IMR-90 (cell line): ENCODE results near the gene PTGER4. TPM values are rescaled to one million over a fixed set of nuclear protein-coding genes. Genes with fewer than 3 reads are reported as not detected.

Experiments
- ATAC-seq: fragments of 200-7000 bp; cut with Tn5 transposase; 2 replicates; pipeline ENCODE4 v1.9.1; 2020; ENCODE audit warnings: low read depth, mild to moderate bottlenecking, moderate library complexity
- BruUV-seq: library from RNA; stranded (reverse); fragments of 400-500 nt; replicated peaks from 2 replicates; lab custom pipeline; 2021; lab: Mats Ljungman, UMichigan
- CTCF ChIA-PET: fragments of 300-600 bp; formaldehyde crosslinking; extraction: SDS; loops from one replicate; lab custom pipeline; 2021; ENCODE audit warnings: antibody characterized with exemption; lab: Yijun Ruan, JAX
- POLR2A ChIA-PET: fragments of 300-600 bp; sonication (Branson Sonifier 250); formaldehyde crosslinking; loops from one replicate; lab custom pipeline; 2022; ENCODE audit warnings: antibody characterized with exemption; ENCODE audit not compliant: unreplicated experiment; lab: Charles Lee
- DNase-seq: peaks from one replicate; pipeline ENCODE4 v3.0.0; 2013
- H2AFZ ChIP-seq: replicated peaks from 2 replicates; pipeline ENCODE3; 2013; ENCODE audit warnings: low read length, mild to moderate bottlenecking; ENCODE audit not compliant: poor library complexity
- H2AK5ac ChIP-seq: 2 replicates; pipeline ENCODE4 v1.6.1; 2013; ENCODE audit warnings: low read depth, low read length, inconsistent platforms
- H2AK9ac ChIP-seq: replicated peaks from 2 replicates; pipeline ENCODE3; 2013; ENCODE audit warnings: mild to moderate bottlenecking, low read depth, low read length, moderate library complexity; ENCODE audit not compliant: poor library complexity
- H2BK120ac ChIP-seq: 2 replicates; pipeline ENCODE4 v1.6.1; 2013; ENCODE audit warnings: low read depth, low read length, inconsistent platforms
- H2BK15ac ChIP-seq: 3 replicates; pipeline ENCODE4 v1.6.1; 2013; ENCODE audit warnings: low read depth, low read length, inconsistent platforms
- H2BK20ac ChIP-seq: 2 replicates; pipeline ENCODE4 v1.6.1; 2013; ENCODE audit warnings: low read depth, mild to moderate bottlenecking, inconsistent platforms, low read length, moderate library complexity
- H2BK5ac ChIP-seq: 2 replicates; pipeline ENCODE4 v1.6.1; 2013; ENCODE audit warnings: mild to moderate bottlenecking, low read depth, low read length, inconsistent platforms; ENCODE audit not compliant: poor library complexity, severe bottlenecking
- H3K14ac ChIP-seq: replicated peaks from 2 replicates; pipeline ENCODE4 v1.6.1; 2013; ENCODE audit warnings: low read depth, low read length, inconsistent platforms
- H3K18ac ChIP-seq: 2 replicates; pipeline ENCODE4 v1.6.1; 2013; ENCODE audit warnings: low read depth, low read length, control low read depth
- H3K23ac ChIP-seq: 2 replicates; pipeline ENCODE4 v1.6.1; 2013; ENCODE audit warnings: low read depth, low read length, inconsistent platforms
- H3K27ac ChIP-seq: 2 replicates; pipeline ENCODE4 v1.5.1; 2013; ENCODE audit warnings: mild to moderate bottlenecking, control low read depth, low read length; ENCODE audit not compliant: insufficient read depth
- H3K27me3 ChIP-seq: 2 replicates; pipeline ENCODE4 v1.6.1; 2013; ENCODE audit warnings: low read length; ENCODE audit not compliant: control insufficient read depth, insufficient read depth
- H3K36me3 ChIP-seq: 2 replicates; pipeline ENCODE4 v1.6.1; 2013; ENCODE audit warnings: low read length, mixed read lengths; ENCODE audit not compliant: control insufficient read depth, insufficient read depth
- H3K4ac ChIP-seq: 2 replicates; pipeline ENCODE4 v1.6.1; 2013; ENCODE audit warnings: low read depth, low read length, inconsistent platforms
- H3K4me1 ChIP-seq: 2 replicates; pipeline ENCODE4 v1.6.1; 2013; ENCODE audit warnings: low read length, mixed read lengths; ENCODE audit not compliant: control insufficient read depth, insufficient read depth
- H3K4me2 ChIP-seq: 2 replicates; pipeline ENCODE4 v1.6.1; 2013; ENCODE audit warnings: low read depth, mild to moderate bottlenecking, control low read depth, low read length, moderate library complexity
- H3K4me3 ChIP-seq: 2 replicates; pipeline ENCODE4 v1.5.1; 2013; ENCODE audit warnings: low read depth, mild to moderate bottlenecking, control low read depth, low read length, moderate library complexity; ENCODE audit not compliant: insufficient read depth
- H3K56ac ChIP-seq: 2 replicates; pipeline ENCODE4 v1.6.1; 2013; ENCODE audit warnings: low read length, inconsistent platforms; ENCODE audit not compliant: insufficient read depth; ENCODE audit errors: extremely low read depth
- H3K79me1 ChIP-seq, 2 experiments: 2 replicates each; pipeline ENCODE4 v1.6.1; 2013; ENCODE audit warnings: low read length in 2 of 2, inconsistent platforms in 1 of 2, low read depth in 1 of 2
- H3K9ac ChIP-seq: 2 replicates; pipeline ENCODE4 v1.6.1; 2013; ENCODE audit warnings: low read depth, low read length, control low read depth
- H3K9me1 ChIP-seq: 2 replicates; pipeline ENCODE4 v1.6.1; 2013; ENCODE audit warnings: low read length, inconsistent platforms; ENCODE audit not compliant: insufficient read depth
- H3K9me3 ChIP-seq: 2 replicates; pipeline ENCODE4 v1.6.1; 2013; ENCODE audit warnings: low read length; ENCODE audit not compliant: control insufficient read depth, insufficient read depth
- H4K20me1 ChIP-seq: 2 replicates; pipeline ENCODE4 v1.6.1; 2013; ENCODE audit warnings: low read length, inconsistent platforms; ENCODE audit not compliant: insufficient read depth
- H4K5ac ChIP-seq: 2 replicates; pipeline ENCODE4 v1.6.1; 2013; ENCODE audit warnings: mild to moderate bottlenecking, low read depth, low read length, control low read depth
- H4K8ac ChIP-seq, 2 experiments: 2 replicates each; pipeline ENCODE4 v1.6.1; 2013; ENCODE audit warnings: low read depth in 2 of 2, low read length in 2 of 2, control low read depth in 1 of 2, inconsistent platforms in 1 of 2
- H4K91ac ChIP-seq: 2 replicates; pipeline ENCODE4 v1.6.1; 2013; ENCODE audit warnings: low read depth, low read length, inconsistent platforms; ENCODE audit not compliant: insufficient read depth
- BHLHE40 ChIP-seq: fragments of 150-350 bp; IDR thresholded peaks from 2 replicates; pipeline ENCODE4 v1.6.1; 2016; ENCODE audit warnings: mild to moderate bottlenecking, low read depth, low read length
- CEBPB ChIP-seq: IDR thresholded peaks from 2 replicates; pipeline ENCODE4 v1.6.1; 2012; ENCODE audit warnings: low read depth, low read length, improper control_type of control experiment
- CHD1 ChIP-seq: IDR thresholded peaks from 2 replicates; pipeline ENCODE4 v1.6.1; 2012; ENCODE audit warnings: low read depth, low read length, improper control_type of control experiment
- FOS ChIP-seq: fragments of 150-350 bp; IDR thresholded peaks from 2 replicates; pipeline ENCODE4 v1.6.1; 2016; ENCODE audit warnings: low read depth, low read length
- MAFK ChIP-seq: IDR thresholded peaks from 2 replicates; pipeline ENCODE4 v1.6.1; 2012; ENCODE audit warnings: low read depth, low read length, improper control_type of control experiment
- MAZ ChIP-seq: IDR thresholded peaks from 2 replicates; pipeline ENCODE4 v1.6.1; 2012; ENCODE audit warnings: low read depth, mild to moderate bottlenecking, low read length, improper control_type of control experiment, moderate library complexity, borderline replicate concordance
- MXI1 ChIP-seq: IDR thresholded peaks from 2 replicates; pipeline ENCODE4 v1.6.1; 2012; ENCODE audit warnings: low read depth, mild to moderate bottlenecking, low read length, moderate library complexity, borderline replicate concordance
- NFE2L2 ChIP-seq: fragments of 150-350 bp; IDR thresholded peaks from 2 replicates; pipeline ENCODE4 v1.6.1; 2016; ENCODE audit warnings: low read depth, mild to moderate bottlenecking, low read length
- POLR2A ChIP-seq: IDR thresholded peaks from 2 replicates; pipeline ENCODE4 v1.6.1; 2012; ENCODE audit warnings: mild to moderate bottlenecking, low read depth, low read length
- RAD21 ChIP-seq: IDR thresholded peaks from 2 replicates; pipeline ENCODE4 v1.6.1; 2012; ENCODE audit warnings: low read length, improper control_type of control experiment
- RCOR1 ChIP-seq: IDR thresholded peaks from 2 replicates; pipeline ENCODE4 v1.6.1; 2012; ENCODE audit warnings: mild to moderate bottlenecking, low read length, improper control_type of control experiment; ENCODE audit not compliant: insufficient replicate concordance
- RFX5 ChIP-seq: IDR thresholded peaks from 2 replicates; pipeline ENCODE4 v1.8.0; 2012; ENCODE audit warnings: low read depth, mild to moderate bottlenecking, low read length, moderate library complexity
- SMC3 ChIP-seq: fragments of 150-350 bp; IDR thresholded peaks from 2 replicates; pipeline ENCODE4 v1.6.1; 2016; ENCODE audit warnings: low read depth, mild to moderate bottlenecking, antibody characterized with exemption, low read length, moderate library complexity
- WGBS, 2 experiments: methylation state at CpG; one replicate each; pipeline versions ENCODE4 v1.1.5 to v1.1.7; 2013; ENCODE audit warnings: missing lambda C conversion rate in 2 of 2; ENCODE audit not compliant: insufficient read length in 1 of 2; ENCODE audit errors: extremely low coverage in 2 of 2; 5-methylcytosine and 5-hydroxymethylcytosine counted together
- dilution Hi-C: fragments of 300-500 bp; cut with HindIII; formaldehyde crosslinking; loops from one replicate; pipeline ENCODE4 v1.14.3; 2018; ENCODE audit warnings: low sequenced_read_pairs; ENCODE audit not compliant: unreplicated experiment
- in situ Hi-C: fragments of 300-500 bp; cut with MboI; formaldehyde crosslinking; loops from 3 replicates; pipeline ENCODE4 v1.14.3; 2019; ENCODE audit warnings: low sequenced_read_pairs, inconsistent platforms, mixed read lengths
- intact Hi-C: fragments of 100-400 bp; cut with micrococcal nuclease; formaldehyde crosslinking; loops from 2 replicates; pipeline ENCODE4 v1.10.0; 2022
- polyA plus RNA-seq, 3 experiments: library from polyadenylated mRNA; depleted of rRNA; stranded (reverse); fragments of >200 nt; gene quantifications; 2 replicates each; pipeline ENCODE4 v1.2.3, GENCODE V29; 2012; ENCODE audit warnings: low replicate concordance in 1 of 3
- total RNA-seq: library from RNA; depleted of rRNA; stranded (reverse); fragments of >200 nt; gene quantifications from 2 replicates; pipeline ENCODE4 v1.2.3, GENCODE V29; 2012
- TF ChIP-seq, protein P1 (sequence below): fragments of 150-350 bp; IDR thresholded peaks from 2 replicates; pipeline ENCODE4 v1.6.1; 2016; ENCODE audit warnings: low read depth, mild to moderate bottlenecking, low read length, moderate library complexity, borderline replicate concordance
- TF ChIP-seq, protein P2 (sequence below): conservative IDR thresholded peaks from 2 replicates; pipeline ENCODE4 v1.5.1; 2012; ENCODE audit warnings: mild to moderate bottlenecking, low read depth, low read length, improper control_type of control experiment
- TF ChIP-seq, protein P3 (sequence below): fragments of 150-350 bp; IDR thresholded peaks from 2 replicates; pipeline ENCODE4 v1.6.1; 2017; ENCODE audit warnings: mild to moderate bottlenecking, antibody characterized with exemption, low read length, low read depth

The PTGER4 gene
- total and polyA plus RNA-seq, 2 of the 4 experiments (the other 2 are of a cell fraction), result 7.9 to 10.1 TPM

DNA sequence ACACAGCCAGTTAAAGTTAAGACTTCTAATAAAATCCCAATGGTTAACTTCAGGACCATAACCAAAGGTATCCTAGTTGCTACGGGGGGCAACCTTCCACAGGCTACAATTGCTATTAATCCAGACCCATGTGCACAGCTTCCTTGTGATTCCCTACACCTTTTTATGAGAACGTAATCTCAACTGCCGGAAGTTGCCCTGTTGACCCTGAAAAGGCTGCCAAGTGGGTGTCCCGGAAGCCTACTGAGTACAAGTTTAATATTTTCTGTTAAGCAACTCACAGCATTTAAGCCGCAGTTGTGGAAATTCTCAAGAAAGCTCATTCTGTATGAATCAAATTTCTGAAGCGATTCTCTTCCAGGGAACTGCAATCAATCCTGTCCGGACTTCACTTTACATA is 48.5 kb upstream of the PTGER4 start:
- BruUV-seq, result no TSS peak
- Histone ChIP-seq H3K9ac (no peak overlapping the region), H3K23ac (no peak overlapping the region), H3K18ac (no peak overlapping the region), H2BK15ac (no peak overlapping the region), H3K14ac (no peak overlapping the region), H2AFZ (no peak overlapping the region), H3K27ac (no peak overlapping the region), H3K4me1 (0 out of 2 replicates have a peak, but pooled peaks cover 3% of the 10 kb centered on the region), H4K20me1 (no peaks in the 10 kb centered on the region), H3K79me1 (no peaks in the 10 kb centered on the region), H3K9me1 (no peaks in the 10 kb centered on the region), H4K91ac (no peak overlapping the region), H3K9me3 (no peaks in the 10 kb centered on the region), H2AK9ac (no peak overlapping the region), H2BK5ac (no peak overlapping the region), H2BK120ac (no peak overlapping the region), H3K4ac (no peak overlapping the region), H3K4me3 (no peak overlapping the region), H3K56ac (no peak overlapping the region), H4K5ac (no peak overlapping the region), H3K4me2 (no peak overlapping the region), H3K27me3 (no peaks in the 10 kb centered on the region), H4K8ac (no peak overlapping the region), H3K36me3 (no peaks in the 10 kb centered on the region), H2AK5ac (no peak overlapping the region), H2BK20ac (no peak overlapping the region)
- dilution Hi-C loops (no loop called here), in situ Hi-C loops (no loop called here), intact Hi-C loops (no loop called here)
- CTCF ChIA-PET, result no interaction called here
- no peak for DNase-seq
- POLR2A ChIA-PET, result no interaction called here
- 87% methylated on average over 3 of the region's 7 CpGs; no CpG with 5 or more reads in 1 of the 2 experiments for WGBS, 2 experiments
- TF ChIP-seq SMC3 (no peak), RCOR1 (no peak), POLR2A (no peak), NFE2L2 (no peak), FOS (no peak), MAZ (no peak), BHLHE40 (no peak), MXI1 (no peak), RAD21 (no peak), CHD1 (no peak), RFX5 (no peak), MAFK (no peak), CEBPB (no peak)
- TF ChIP-seq, protein P1, sequence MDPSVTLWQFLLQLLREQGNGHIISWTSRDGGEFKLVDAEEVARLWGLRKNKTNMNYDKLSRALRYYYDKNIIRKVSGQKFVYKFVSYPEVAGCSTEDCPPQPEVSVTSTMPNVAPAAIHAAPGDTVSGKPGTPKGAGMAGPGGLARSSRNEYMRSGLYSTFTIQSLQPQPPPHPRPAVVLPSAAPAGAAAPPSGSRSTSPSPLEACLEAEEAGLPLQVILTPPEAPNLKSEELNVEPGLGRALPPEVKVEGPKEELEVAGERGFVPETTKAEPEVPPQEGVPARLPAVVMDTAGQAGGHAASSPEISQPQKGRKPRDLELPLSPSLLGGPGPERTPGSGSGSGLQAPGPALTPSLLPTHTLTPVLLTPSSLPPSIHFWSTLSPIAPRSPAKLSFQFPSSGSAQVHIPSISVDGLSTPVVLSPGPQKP, result no peak
- TF ChIP-seq, protein P2, sequence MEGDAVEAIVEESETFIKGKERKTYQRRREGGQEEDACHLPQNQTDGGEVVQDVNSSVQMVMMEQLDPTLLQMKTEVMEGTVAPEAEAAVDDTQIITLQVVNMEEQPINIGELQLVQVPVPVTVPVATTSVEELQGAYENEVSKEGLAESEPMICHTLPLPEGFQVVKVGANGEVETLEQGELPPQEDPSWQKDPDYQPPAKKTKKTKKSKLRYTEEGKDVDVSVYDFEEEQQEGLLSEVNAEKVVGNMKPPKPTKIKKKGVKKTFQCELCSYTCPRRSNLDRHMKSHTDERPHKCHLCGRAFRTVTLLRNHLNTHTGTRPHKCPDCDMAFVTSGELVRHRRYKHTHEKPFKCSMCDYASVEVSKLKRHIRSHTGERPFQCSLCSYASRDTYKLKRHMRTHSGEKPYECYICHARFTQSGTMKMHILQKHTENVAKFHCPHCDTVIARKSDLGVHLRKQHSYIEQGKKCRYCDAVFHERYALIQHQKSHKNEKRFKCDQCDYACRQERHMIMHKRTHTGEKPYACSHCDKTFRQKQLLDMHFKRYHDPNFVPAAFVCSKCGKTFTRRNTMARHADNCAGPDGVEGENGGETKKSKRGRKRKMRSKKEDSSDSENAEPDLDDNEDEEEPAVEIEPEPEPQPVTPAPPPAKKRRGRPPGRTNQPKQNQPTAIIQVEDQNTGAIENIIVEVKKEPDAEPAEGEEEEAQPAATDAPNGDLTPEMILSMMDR, result no peak
- TF ChIP-seq, protein P3, sequence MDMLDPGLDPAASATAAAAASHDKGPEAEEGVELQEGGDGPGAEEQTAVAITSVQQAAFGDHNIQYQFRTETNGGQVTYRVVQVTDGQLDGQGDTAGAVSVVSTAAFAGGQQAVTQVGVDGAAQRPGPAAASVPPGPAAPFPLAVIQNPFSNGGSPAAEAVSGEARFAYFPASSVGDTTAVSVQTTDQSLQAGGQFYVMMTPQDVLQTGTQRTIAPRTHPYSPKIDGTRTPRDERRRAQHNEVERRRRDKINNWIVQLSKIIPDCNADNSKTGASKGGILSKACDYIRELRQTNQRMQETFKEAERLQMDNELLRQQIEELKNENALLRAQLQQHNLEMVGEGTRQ, result no peak
- no peak for ATAC-seq
